HepG2 (cell line): ENCODE measurements around the gene CAMKK1. TPM values are rescaled to one million over a fixed set of nuclear protein-coding genes. Genes with fewer than 3 reads are reported as not detected.
A peak's percentile ranks its signal among the peaks of the same experiment; 100 is the strongest.

Experiments
- GATAD1 ChIP-seq: IDR thresholded peaks from 2 replicates; pipeline ENCODE4 v1.6.1; 2016; ENCODE audit warnings: missing genetic modification reagents, missing compliant biosample characterization
- GATAD2A ChIP-seq: IDR thresholded peaks from 2 replicates; pipeline ENCODE4 v1.6.1; 2016
- HNF4G ChIP-seq, 2 experiments: sonication (generic) in 1 of 2; formaldehyde crosslinking in 1 of 2; IDR thresholded peaks; 2 replicates each; pipeline versions ENCODE4 v1.4.0 to v1.6.1; 2011 to 2020; ENCODE audit warnings: borderline replicate concordance in 2 of 2, low read depth in 2 of 2, mild to moderate bottlenecking in 2 of 2, low read length in 1 of 2, missing genetic modification reagents in 1 of 2, moderate library complexity in 1 of 2
- IRF2 ChIP-seq: IDR thresholded peaks from 2 replicates; pipeline ENCODE4 v1.6.1; 2018; ENCODE audit warnings: missing genetic modification reagents, missing compliant biosample characterization
- PCBP2 ChIP-seq: fragments of 200-400 bp; formaldehyde crosslinking; optimal IDR thresholded peaks from 2 replicates; pipeline ENCODE3; 2018; ENCODE audit warnings: low read length, low read depth; ENCODE audit not compliant: poor library complexity, severe bottlenecking
- RAD21 ChIP-seq: fragments of 450-650 bp; formaldehyde crosslinking; IDR thresholded peaks from 2 replicates; pipeline ENCODE4 v1.5.0; 2020; ENCODE audit warnings: mild to moderate bottlenecking
- SAP130 ChIP-seq: IDR thresholded peaks from 2 replicates; pipeline ENCODE4 v1.6.1; 2016; ENCODE audit warnings: low read depth
- SMAD1 ChIP-seq: sonication (generic); formaldehyde crosslinking; IDR thresholded peaks from 2 replicates; pipeline ENCODE4 v1.4.0; 2020; ENCODE audit warnings: missing genetic modification reagents, low read depth, mild to moderate bottlenecking, borderline replicate concordance
- SMC3 ChIP-seq: IDR thresholded peaks from 2 replicates; pipeline ENCODE4 v1.6.1; 2011; ENCODE audit warnings: low read length, improper control_type of control experiment
- THAP11 ChIP-seq: IDR thresholded peaks from 2 replicates; pipeline ENCODE4 v1.6.1; 2016; ENCODE audit warnings: missing biosample characterization, missing genetic modification reagents
- ZNF121 ChIP-seq: sonication (generic); formaldehyde crosslinking; IDR thresholded peaks from 2 replicates; pipeline ENCODE4 v1.5.0; 2020; ENCODE audit warnings: mild to moderate bottlenecking, missing genetic modification reagents
- ZNF720 ChIP-seq: sonication (generic); formaldehyde crosslinking; IDR thresholded peaks from 2 replicates; pipeline ENCODE4 v1.4.0; 2020; ENCODE audit warnings: missing genetic modification reagents
- polyA plus RNA-seq, 8 experiments: library from polyadenylated mRNA; depleted of rRNA in 3 of 8; stranded (reverse) in 7 of 8; unstranded in 1 of 8; fragments of >200 nt; fragmentation: Illumina TruSeq in 4 of 8; extraction: Trizol in 4 of 8; gene quantifications; 2 replicates each; pipeline versions ENCODE4 v1.2.1 to v1.2.3, GENCODE V29; 2011 to 2016; ENCODE audit warnings: low read depth in 4 of 8, missing spikeins in 1 of 8, mixed read lengths in 1 of 8; ENCODE audit not compliant: insufficient read depth in 1 of 8
- total RNA-seq, 5 experiments: library from RNA; depleted of rRNA; stranded (reverse); fragments of >200 nt; fragmentation: Illumina TruSeq; extraction: Trizol; gene quantifications; 2 replicates each; pipeline ENCODE4 v1.2.3, GENCODE V29; 2016; ENCODE audit warnings: low read depth in 1 of 5
- TF ChIP-seq, protein P1 (sequence below), 2 experiments: sonication (generic) in 1 of 2; formaldehyde crosslinking in 1 of 2; IDR thresholded peaks; 2 replicates each; pipeline versions ENCODE4 v1.4.0 to v1.6.1; 2018 to 2020; ENCODE audit warnings: missing genetic modification reagents in 2 of 2, borderline replicate concordance in 1 of 2, low read depth in 1 of 2, mild to moderate bottlenecking in 1 of 2, missing biosample characterization in 1 of 2
- TF ChIP-seq, protein P2 (sequence below), 2 experiments: sonication (generic) in 1 of 2; formaldehyde crosslinking in 1 of 2; IDR thresholded peaks; 2 replicates each; pipeline versions ENCODE4 v1.5.1 to v1.6.1; 2011 to 2020; ENCODE audit warnings: borderline replicate concordance in 1 of 2, low read depth in 1 of 2, low read length in 1 of 2, mild to moderate bottlenecking in 1 of 2, missing genetic modification reagents in 1 of 2, moderate library complexity in 1 of 2
- TF ChIP-seq, protein P3 (sequence below): sonication (generic); formaldehyde crosslinking; IDR thresholded peaks from 2 replicates; pipeline ENCODE4 v1.5.1; 2020; ENCODE audit warnings: missing genetic modification reagents, mild to moderate bottlenecking, borderline replicate concordance
- TF ChIP-seq, protein P4 (sequence below): sonication (generic); formaldehyde crosslinking; IDR thresholded peaks from 2 replicates; pipeline ENCODE4 v1.4.0; 2020; ENCODE audit warnings: missing genetic modification reagents

The CAMKK1 gene
- total and polyA plus RNA-seq, 2 of the 13 experiments (the other 11 are each of a cell fraction or from before 2014, with no cell fraction given), result 1.5 to 1.6 TPM

DNA sequence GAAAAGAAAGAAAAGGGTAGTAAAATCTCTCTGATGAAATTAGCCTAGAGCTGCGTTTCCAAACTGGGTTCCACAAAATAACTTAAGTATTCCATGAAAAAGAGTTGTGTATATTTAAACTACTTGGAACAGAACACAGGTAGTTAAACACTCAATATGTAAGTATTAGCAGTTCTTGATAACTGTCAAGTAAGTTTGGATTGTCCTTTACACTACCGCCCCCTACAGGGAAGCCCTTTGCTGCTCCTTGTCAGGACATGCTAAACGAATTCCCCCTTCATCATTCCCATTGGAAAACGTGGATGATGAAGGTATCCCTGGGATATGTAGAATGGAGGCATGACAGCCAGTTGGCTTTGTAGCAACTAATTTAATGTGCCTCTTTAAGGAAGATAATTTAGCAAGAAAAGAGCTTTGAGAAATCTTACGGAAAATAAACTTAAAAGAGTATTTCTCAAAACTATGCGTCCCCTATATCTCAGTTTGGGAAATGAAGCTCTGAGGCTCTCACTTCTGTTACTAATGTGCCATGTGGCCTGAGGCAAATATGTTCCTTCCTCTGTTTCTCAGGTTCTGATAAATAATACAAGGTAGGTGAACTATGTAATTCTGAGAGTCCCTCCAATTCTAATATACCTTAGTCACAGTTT is 65.6 kb downstream of the CAMKK1 start (continued):
- TF ChIP-seq, protein P1, sequence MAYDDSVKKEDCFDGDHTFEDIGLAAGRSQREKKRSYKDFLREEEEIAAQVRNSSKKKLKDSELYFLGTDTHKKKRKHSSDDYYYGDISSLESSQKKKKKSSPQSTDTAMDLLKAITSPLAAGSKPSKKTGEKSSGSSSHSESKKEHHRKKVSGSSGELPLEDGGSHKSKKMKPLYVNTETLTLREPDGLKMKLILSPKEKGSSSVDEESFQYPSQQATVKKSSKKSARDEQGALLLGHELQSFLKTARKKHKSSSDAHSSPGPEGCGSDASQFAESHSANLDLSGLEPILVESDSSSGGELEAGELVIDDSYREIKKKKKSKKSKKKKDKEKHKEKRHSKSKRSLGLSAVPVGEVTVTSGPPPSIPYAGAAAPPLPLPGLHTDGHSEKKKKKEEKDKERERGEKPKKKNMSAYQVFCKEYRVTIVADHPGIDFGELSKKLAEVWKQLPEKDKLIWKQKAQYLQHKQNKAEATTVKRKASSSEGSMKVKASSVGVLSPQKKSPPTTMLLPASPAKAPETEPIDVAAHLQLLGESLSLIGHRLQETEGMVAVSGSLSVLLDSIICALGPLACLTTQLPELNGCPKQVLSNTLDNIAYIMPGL (CRISPR knock-in tag; IDR thresholded peaks at IDR 0.05; ENCODE audit: borderline replicate concordance in 1 of 2, low read depth in 1 of 2), result peak in 1 of 2 experiments; percentile 36; a peak in 1 of 4 replicates
- no peak for TF ChIP-seq SMAD1
- peak; percentile 84 for TF ChIP-seq RAD21 (CRISPR knock-in tag)
- no peak for TF ChIP-seq IRF2 (CRISPR knock-in tag)
- peak; percentile 93 for TF ChIP-seq SMC3
- TF ChIP-seq ZNF121, result no peak
- TF ChIP-seq, protein P2, sequence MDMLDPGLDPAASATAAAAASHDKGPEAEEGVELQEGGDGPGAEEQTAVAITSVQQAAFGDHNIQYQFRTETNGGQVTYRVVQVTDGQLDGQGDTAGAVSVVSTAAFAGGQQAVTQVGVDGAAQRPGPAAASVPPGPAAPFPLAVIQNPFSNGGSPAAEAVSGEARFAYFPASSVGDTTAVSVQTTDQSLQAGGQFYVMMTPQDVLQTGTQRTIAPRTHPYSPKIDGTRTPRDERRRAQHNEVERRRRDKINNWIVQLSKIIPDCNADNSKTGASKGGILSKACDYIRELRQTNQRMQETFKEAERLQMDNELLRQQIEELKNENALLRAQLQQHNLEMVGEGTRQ (IDR thresholded peaks at IDR 0.05; ENCODE audit: low read depth, low read length), result no peak
- TF ChIP-seq, protein P2 (CRISPR knock-in tag; IDR thresholded peaks at IDR 0.05; ENCODE audit: borderline replicate concordance), result no peak
- TF ChIP-seq ZNF720 (CRISPR knock-in tag), result no peak
- TF ChIP-seq HNF4G (IDR thresholded peaks at IDR 0.05; ENCODE audit: borderline replicate concordance, low read depth, low read length), result no peak
- TF ChIP-seq HNF4G (CRISPR knock-in tag; IDR thresholded peaks at IDR 0.05; ENCODE audit: borderline replicate concordance, low read depth), result no peak
- TF ChIP-seq GATAD1, result no peak
- TF ChIP-seq THAP11 (CRISPR knock-in tag), result 0 out of 2 replicates have a peak, but pooled peaks have one; percentile 34
- TF ChIP-seq, protein P3, sequence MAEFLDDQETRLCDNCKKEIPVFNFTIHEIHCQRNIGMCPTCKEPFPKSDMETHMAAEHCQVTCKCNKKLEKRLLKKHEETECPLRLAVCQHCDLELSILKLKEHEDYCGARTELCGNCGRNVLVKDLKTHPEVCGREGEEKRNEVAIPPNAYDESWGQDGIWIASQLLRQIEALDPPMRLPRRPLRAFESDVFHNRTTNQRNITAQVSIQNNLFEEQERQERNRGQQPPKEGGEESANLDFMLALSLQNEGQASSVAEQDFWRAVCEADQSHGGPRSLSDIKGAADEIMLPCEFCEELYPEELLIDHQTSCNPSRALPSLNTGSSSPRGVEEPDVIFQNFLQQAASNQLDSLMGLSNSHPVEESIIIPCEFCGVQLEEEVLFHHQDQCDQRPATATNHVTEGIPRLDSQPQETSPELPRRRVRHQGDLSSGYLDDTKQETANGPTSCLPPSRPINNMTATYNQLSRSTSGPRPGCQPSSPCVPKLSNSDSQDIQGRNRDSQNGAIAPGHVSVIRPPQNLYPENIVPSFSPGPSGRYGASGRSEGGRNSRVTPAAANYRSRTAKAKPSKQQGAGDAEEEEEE (CRISPR knock-in tag), result no peak
- no peak for TF ChIP-seq GATAD2A (CRISPR knock-in tag)
- TF ChIP-seq SAP130 (CRISPR knock-in tag), result 0 out of 2 replicates have a peak, but pooled peaks have one; percentile 17
- TF ChIP-seq, protein P4, sequence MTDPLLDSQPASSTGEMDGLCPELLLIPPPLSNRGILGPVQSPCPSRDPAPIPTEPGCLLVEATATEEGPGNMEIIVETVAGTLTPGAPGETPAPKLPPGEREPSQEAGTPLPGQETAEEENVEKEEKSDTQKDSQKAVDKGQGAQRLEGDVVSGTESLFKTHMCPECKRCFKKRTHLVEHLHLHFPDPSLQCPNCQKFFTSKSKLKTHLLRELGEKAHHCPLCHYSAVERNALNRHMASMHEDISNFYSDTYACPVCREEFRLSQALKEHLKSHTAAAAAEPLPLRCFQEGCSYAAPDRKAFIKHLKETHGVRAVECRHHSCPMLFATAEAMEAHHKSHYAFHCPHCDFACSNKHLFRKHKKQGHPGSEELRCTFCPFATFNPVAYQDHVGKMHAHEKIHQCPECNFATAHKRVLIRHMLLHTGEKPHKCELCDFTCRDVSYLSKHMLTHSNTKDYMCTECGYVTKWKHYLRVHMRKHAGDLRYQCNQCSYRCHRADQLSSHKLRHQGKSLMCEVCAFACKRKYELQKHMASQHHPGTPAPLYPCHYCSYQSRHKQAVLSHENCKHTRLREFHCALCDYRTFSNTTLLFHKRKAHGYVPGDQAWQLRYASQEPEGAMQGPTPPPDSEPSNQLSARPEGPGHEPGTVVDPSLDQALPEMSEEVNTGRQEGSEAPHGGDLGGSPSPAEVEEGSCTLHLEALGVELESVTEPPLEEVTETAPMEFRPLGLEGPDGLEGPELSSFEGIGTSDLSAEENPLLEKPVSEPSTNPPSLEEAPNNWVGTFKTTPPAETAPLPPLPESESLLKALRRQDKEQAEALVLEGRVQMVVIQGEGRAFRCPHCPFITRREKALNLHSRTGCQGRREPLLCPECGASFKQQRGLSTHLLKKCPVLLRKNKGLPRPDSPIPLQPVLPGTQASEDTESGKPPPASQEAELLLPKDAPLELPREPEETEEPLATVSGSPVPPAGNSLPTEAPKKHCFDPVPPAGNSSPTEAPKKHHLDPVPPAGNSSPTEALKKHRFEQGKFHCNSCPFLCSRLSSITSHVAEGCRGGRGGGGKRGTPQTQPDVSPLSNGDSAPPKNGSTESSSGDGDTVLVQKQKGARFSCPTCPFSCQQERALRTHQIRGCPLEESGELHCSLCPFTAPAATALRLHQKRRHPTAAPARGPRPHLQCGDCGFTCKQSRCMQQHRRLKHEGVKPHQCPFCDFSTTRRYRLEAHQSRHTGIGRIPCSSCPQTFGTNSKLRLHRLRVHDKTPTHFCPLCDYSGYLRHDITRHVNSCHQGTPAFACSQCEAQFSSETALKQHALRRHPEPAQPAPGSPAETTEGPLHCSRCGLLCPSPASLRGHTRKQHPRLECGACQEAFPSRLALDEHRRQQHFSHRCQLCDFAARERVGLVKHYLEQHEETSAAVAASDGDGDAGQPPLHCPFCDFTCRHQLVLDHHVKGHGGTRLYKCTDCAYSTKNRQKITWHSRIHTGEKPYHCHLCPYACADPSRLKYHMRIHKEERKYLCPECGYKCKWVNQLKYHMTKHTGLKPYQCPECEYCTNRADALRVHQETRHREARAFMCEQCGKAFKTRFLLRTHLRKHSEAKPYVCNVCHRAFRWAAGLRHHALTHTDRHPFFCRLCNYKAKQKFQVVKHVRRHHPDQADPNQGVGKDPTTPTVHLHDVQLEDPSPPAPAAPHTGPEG (CRISPR knock-in tag), result no peak
- peak; percentile 73 for TF ChIP-seq PCBP2
